Activated CD4-positive, alpha-beta T cell treated with anti-CD3 and anti-CD28 coated beads for 36 hours (primary cell): Measurements from ENCODE around the gene DRG2. TPM values are rescaled to one million over a fixed set of nuclear protein-coding genes. Genes with fewer than 3 reads are reported as not detected.

Source experiments
- ATAC-seq: fragments of 200-7000 bp; cut with Tn5 transposase; one replicate; pipeline ENCODE4 v1.10.0; 2021; ENCODE audit warnings: mild to moderate bottlenecking, moderate library complexity
- CTCF ChIA-PET: fragments of 350-600 bp; sonication (Branson Sonifier 250); formaldehyde crosslinking; loops from one replicate; lab custom pipeline; 2021; ENCODE audit warnings: antibody characterized with exemption; lab: Charles Lee
- POLR2A ChIA-PET: fragments of 350-600 bp; sonication (Branson Sonifier 250); formaldehyde crosslinking; loops from one replicate; lab custom pipeline; 2021; ENCODE audit warnings: antibody characterized with exemption, inconsistent platforms; lab: Charles Lee
- DNase-seq: peaks from one replicate; pipeline ENCODE4 v3.0.0-alpha.2; 2020
- H3K27ac Mint-ChIP-seq: one replicate; pipeline ENCODE4 v1.8.0; 2021; ENCODE audit warnings: mixed read lengths
- H3K27me3 Mint-ChIP-seq: one replicate; pipeline ENCODE4 v1.8.0; 2021; ENCODE audit warnings: mixed read lengths
- H3K36me3 Mint-ChIP-seq: one replicate; pipeline ENCODE4 v1.8.0; 2021; ENCODE audit warnings: low read depth, mixed read lengths
- H3K4me1 Mint-ChIP-seq: one replicate; pipeline ENCODE4 v1.8.0; 2021; ENCODE audit warnings: mixed read lengths
- H3K4me3 Mint-ChIP-seq: one replicate; pipeline ENCODE4 v1.8.0; 2021; ENCODE audit warnings: mild to moderate bottlenecking, moderate library complexity, mixed read lengths
- H3K9me3 Mint-ChIP-seq: one replicate; pipeline ENCODE4 v1.8.0; 2021; ENCODE audit warnings: low read depth, mixed read lengths
- intact Hi-C, 2 experiments: fragments of 100-400 bp; cut with DNase I in 1 of 2; cut with micrococcal nuclease in 1 of 2; formaldehyde crosslinking; loops; one replicate each; pipeline versions ENCODE4 v1.14.2 to v1.15.1; 2022 to 2024; cut with DNase I, micrococcal nuclease
- total RNA-seq, 2 experiments: library from RNA; stranded (reverse); gene quantifications; one replicate each; pipeline ENCODE4 v1.2.3, GENCODE V29; 2021

DRG2 gene, protein sequence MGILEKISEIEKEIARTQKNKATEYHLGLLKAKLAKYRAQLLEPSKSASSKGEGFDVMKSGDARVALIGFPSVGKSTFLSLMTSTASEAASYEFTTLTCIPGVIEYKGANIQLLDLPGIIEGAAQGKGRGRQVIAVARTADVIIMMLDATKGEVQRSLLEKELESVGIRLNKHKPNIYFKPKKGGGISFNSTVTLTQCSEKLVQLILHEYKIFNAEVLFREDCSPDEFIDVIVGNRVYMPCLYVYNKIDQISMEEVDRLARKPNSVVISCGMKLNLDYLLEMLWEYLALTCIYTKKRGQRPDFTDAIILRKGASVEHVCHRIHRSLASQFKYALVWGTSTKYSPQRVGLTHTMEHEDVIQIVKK
- total RNA-seq, result 10 to 100 TPM; 42.5 to 45.6 TPM

DNA sequence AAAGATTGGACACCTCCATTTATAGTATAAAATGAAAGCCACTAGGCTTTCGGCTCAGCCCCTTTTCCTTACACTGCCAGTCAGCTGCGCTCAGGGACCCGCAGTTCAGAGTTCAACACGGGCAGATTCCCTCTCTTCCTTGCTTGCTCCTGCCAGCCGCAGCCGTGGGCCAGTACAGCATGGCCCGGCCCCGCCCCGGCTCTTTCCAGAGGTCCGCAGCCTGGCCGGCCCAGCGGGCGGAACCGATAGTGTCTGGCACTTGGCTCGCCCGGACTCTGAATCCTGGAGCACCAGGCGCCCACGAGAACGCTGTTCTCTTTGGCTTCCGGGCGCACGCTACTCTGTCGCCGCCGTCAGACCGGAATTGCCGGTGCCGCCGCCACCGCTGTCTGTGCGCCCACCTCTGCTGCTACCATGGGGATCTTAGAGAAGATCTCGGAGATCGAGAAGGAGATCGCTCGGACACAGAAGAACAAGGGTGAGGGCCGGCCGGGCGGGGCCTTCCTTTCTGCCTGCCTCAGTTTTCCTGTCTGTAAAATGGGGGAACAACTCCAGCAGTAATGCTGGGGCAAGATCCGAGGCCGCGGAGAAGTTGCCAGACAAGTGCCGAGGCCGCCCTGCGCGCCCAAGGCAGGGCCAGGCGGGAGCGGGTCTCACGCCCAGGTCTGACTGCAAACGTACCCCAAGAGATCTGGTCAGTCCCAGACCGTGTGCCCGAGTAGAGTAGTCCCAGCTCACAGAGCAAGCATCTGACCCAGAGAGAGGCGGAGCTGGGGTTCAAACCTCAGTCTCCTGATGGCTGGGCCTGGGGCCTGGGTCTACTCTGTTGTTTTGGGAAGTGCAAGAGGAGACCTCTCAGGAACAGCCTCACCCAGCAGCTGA, at the start of gene DRG2:
TSS of gene DRG2 (plus strand) at position 339 of the 882 bp plus-strand sequence. CDS start at position 415, 76 bp downstream.
- Mint-ChIP-seq H3K4me3 (peak within 1 kb of the TSS; percentile 99), H3K36me3 (peaks cover 22% of the 10 kb centered on the region), H3K4me1 (peaks cover 22% of the 10 kb centered on the region), H3K9me3 (no peaks in the 10 kb centered on the region), H3K27ac (peak within 1 kb of the TSS; percentile 98), H3K27me3 (no peaks in the 10 kb centered on the region)
- intact Hi-C loops, result loop anchor here (1.0 to 5.0 kb wide), 11 partner anchors 46 to 496 kb away; partner anchors contain the start of genes ALKBH5 (in 2 of the 2), ATPAF2 (in 1 of the 2), DRC3 (in 1 of the 2) and GID4 (in 1 of the 2)
- POLR2A ChIA-PET, result interaction anchor here (0.7 kb wide), 1 partner anchor 117 kb away, joined by 3 read pairs; no protein-coding TSS in a partner anchor
- peak; percentile 93 for DNase-seq
- ATAC-seq, result peak; percentile 90
- CTCF ChIA-PET, result interaction anchor here (0.6 to 1.4 kb wide), 9 partner anchors 10 to 451 kb away, joined by 3 to 5 read pairs (median 3); no protein-coding TSS in a partner anchor

DNA sequence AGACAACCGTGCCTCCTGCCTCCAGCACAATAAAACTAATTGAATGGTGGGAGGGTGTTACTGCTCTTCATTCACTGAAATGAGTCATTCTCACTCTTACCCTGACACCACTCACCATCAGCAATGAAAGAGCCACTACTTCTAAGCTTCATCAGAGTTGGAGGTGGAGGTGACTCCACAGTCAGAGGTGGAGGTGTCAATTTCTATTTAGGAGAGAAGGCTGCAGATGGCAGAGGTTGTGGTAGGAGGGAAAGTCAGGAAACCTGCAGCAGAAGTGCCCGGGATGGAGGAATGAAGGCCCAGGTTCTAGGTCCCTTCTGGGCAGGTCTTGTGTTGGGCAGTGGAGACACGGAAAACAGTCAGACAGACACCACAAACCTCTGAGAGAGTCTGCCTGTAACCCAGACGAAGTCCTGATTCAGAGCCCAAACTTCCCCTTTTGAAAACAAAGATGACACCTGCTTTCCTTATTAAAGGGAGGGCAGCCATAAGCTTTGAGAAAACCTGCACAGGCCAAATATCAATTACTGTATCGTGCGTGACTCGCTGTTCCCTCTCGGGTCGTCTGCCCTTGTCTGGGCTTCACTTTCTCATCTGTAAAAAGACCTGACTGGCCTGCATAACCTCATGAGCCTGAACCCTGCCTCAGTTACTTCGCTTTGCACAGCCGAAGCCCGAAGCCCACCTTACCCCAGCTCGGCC, 49.4 kb upstream of the DRG2 start:
- Mint-ChIP-seq H3K9me3 (no peaks in the 10 kb centered on the region), H3K4me3 (peak overlapping the region; percentile 91), H3K27ac (peak overlapping the region; percentile 92), H3K27me3 (no peaks in the 10 kb centered on the region), H3K36me3 (peaks cover 9% of the 10 kb centered on the region), H3K4me1 (peaks cover 53% of the 10 kb centered on the region)
- POLR2A ChIA-PET, result interaction anchor here (0.7 to 1.0 kb wide), 2 partner anchors 80 to 185 kb away, joined by 3 to 4 read pairs; no protein-coding TSS in a partner anchor
- intact Hi-C loops, result loop anchor here (2.0 kb wide), 6 partner anchors 223 to 561 kb away; partner anchors contain the start of genes MED9 (in 1 of the 2), MIEF2 (in 1 of the 2) and PEMT (in 1 of the 2)
- peak; percentile 50 for DNase-seq
- ATAC-seq, result peak; percentile 56
- CTCF ChIA-PET, result interaction anchor here (0.6 to 1.7 kb wide), 6 partner anchors 9 to 673 kb away, joined by 3 to 6 read pairs (median 3); no protein-coding TSS in a partner anchor

DNA sequence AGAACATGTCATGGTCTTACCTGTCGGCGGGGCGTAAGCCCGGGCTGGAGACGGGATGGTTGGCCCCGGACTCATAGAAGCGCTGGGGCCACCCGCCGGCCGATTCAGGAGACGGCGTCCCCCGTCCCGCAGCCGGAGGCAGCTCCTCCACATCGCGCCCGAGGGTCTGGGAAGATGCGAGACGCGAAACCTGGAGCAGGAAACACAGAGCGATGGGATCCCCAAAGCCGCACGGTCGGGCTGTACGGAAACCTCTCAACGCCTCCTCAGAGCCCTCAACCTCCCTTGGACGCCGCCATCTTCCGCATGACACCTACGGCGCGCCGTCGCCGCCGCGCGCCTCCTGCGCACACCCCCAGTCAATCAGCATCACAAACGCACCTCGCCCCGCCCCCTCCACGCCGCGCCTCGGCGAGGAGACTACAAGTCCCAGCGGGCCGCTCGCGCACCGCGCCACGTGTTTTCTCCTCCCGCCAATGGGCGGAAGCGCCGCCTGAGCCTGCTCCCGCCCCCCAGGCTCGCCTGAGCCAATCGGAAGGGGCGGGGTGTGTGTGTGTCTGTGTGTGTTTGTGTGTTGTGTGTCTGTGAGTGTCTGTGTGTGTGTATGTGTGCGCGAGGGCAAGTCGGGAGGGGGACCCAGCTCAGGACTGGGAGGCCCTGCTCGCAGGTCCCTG, 48.8 kb upstream of the DRG2 start, which contains the start of the genes ATPAF2 and GID4:
TSS of gene ATPAF2 (minus strand) at position 308 of the 674 bp plus-strand sequence. CDS start at position 153, 155 bp downstream.
TSS of gene GID4 (plus strand) at position 548 of the 674 bp plus-strand sequence. CDS start at position 605, 57 bp downstream.
- peak within 1 kb of the TSS; percentile 92 for H3K27ac Mint-ChIP-seq
- POLR2A ChIA-PET, result no interaction called here
- peaks cover 9% of the 10 kb centered on the region for H3K36me3 Mint-ChIP-seq
- CTCF ChIA-PET, result interaction anchor here (0.7 to 1.1 kb wide), 2 partner anchors 151 to 674 kb away, joined by 3 read pairs; no protein-coding TSS in a partner anchor
- peaks cover 49% of the 10 kb centered on the region for H3K4me1 Mint-ChIP-seq
- no peaks in the 10 kb centered on the region for H3K9me3 Mint-ChIP-seq
- intact Hi-C loops, result loop anchor here (1.0 to 2.0 kb wide), 18 partner anchors 48 to 802 kb away; partner anchors contain the start of genes ALKBH5 (in 2 of the 2), DRC3 (in 2 of the 2), PEMT (in 2 of the 2) and TOM1L2 (in 2 of the 2)
- DNase-seq (peak; percentile 100), ATAC-seq (peak; percentile 91)
- H3K27me3 Mint-ChIP-seq, result no peaks in the 10 kb centered on the region
- peak within 1 kb of the TSS; percentile 91 for H3K4me3 Mint-ChIP-seq

DNA sequence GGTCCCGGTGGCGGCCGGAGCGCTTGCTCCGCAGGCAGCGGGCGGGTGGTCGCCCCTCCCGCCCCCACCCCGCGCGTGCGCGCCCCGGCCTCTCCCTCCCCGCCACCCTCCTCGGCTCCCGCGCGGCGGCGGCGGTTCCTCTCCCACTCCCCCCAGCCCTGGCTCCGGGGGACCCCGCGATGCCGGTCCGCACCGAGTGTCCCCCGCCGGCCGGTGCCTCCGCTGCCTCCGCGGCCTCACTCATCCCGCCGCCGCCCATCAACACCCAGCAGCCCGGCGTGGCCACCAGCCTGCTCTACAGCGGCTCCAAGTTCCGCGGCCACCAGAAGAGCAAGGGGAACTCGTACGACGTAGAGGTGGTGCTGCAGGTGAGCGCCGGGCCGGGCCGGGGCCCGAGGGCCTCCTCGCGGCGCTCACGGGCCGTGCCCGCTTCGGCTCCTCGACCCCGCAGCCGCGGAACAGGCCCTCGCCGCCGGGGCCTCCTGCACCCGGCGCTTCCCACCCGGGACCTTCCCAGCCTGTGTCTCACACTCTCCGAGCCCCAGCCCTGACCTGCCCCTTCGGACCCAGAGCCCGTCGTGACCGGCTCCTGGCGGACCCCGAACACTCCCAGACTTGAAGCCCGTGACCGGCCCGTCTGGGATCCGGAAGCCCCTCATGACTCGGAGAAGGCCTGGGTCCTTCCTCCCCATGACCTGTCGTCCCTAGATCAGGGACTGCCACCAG, 48.0 kb upstream of the DRG2 start:
- peak; percentile 4 for ATAC-seq
- CTCF ChIA-PET, result no interaction called here
- peaks cover 49% of the 10 kb centered on the region for H3K4me1 Mint-ChIP-seq
- peaks cover 9% of the 10 kb centered on the region for H3K36me3 Mint-ChIP-seq
- H3K4me3 Mint-ChIP-seq, result peak overlapping the region; percentile 91
- no peak for DNase-seq
- H3K27ac Mint-ChIP-seq, result peak overlapping the region; percentile 92
- no peaks in the 10 kb centered on the region for H3K27me3 Mint-ChIP-seq
- H3K9me3 Mint-ChIP-seq, result no peaks in the 10 kb centered on the region
- POLR2A ChIA-PET, result no interaction called here
- intact Hi-C loops, result loop anchor here (1.0 to 5.0 kb wide), 19 partner anchors 48 to 802 kb away; partner anchors contain the start of genes ALKBH5 (in 2 of the 2), DRC3 (in 2 of the 2), DRG2 (in 2 of the 2) and PEMT (in 2 of the 2)

DNA sequence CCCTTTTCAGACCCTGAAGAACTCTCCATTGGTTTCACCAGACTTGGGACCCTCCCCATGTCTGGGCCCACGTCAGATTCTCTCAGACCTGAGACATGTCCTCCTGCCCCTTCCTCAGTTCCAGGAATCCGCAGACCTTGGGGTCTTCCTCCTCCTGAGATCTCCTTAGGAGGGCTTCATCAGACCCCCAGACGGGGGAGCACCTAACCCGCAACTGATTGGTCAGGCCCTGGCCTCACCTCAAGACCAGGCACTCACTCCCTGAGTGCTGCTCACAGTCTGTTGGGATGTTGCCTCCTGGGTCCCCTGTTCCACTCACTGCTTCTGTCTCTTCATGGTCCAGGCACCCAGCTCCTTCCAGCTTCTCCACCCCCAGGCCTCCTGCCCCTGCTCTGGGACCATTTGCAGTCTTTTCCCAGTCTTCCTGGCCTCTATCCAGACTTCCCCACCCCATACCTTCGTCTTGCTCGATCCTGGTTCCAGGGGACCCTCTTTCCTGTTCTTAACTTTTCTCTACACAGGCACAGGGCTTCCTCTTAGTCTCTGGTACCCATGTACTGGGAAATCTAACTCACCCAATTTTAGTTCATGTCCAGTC, 47.4 kb upstream of the DRG2 start:
- intact Hi-C loops, result loop anchor here in 1 of 2 experiments (5.0 kb wide), 1 partner anchor 47 kb away; the partner anchor contains the start of gene DRG2
- CTCF ChIA-PET, result no interaction called here
- peaks cover 9% of the 10 kb centered on the region for H3K36me3 Mint-ChIP-seq
- DNase-seq, result no peak
- ATAC-seq, result no peak
- no peaks in the 10 kb centered on the region for H3K27me3 Mint-ChIP-seq
- H3K4me1 Mint-ChIP-seq, result peaks cover 49% of the 10 kb centered on the region
- no peaks in the 10 kb centered on the region for H3K9me3 Mint-ChIP-seq
- POLR2A ChIA-PET, result no interaction called here
- peak overlapping the region; percentile 76 for H3K27ac Mint-ChIP-seq
- peak overlapping the region; percentile 91 for H3K4me3 Mint-ChIP-seq

DNA sequence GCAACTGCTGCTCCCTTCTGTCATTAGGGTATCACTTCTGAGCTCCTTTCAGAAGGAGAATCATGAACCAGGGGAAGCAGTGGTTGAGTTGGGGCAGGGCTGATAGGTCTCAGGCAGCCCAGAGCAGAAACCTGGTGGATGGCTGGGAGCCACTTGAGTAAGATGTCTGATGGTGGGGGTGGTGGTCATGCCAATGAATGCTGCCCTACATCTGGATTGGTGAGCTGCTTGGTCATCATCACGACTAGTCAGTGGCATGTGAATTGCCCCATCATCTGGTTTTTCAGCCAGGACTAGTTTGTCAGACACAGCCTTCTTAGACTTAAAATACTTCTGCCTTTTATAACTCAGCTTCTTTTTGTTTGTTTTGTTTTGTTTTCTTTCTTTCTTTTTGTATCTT, 46.0 kb upstream of the DRG2 start:
- H3K4me1 Mint-ChIP-seq, result peaks cover 42% of the 10 kb centered on the region
- no peak for ATAC-seq
- ChIA-PET POLR2A (no interaction called here), CTCF (no interaction called here)
- H3K4me3 Mint-ChIP-seq, result no peak overlapping the region
- H3K27me3 Mint-ChIP-seq, result no peaks in the 10 kb centered on the region
- no peak overlapping the region for H3K27ac Mint-ChIP-seq
- intact Hi-C loops, result loop anchor here in 1 of 2 experiments (5.0 kb wide), 1 partner anchor 46 kb away; the partner anchor contains the start of gene DRG2
- no peaks in the 10 kb centered on the region for H3K9me3 Mint-ChIP-seq
- H3K36me3 Mint-ChIP-seq, result peaks cover 9% of the 10 kb centered on the region
- no peak for DNase-seq

DNA sequence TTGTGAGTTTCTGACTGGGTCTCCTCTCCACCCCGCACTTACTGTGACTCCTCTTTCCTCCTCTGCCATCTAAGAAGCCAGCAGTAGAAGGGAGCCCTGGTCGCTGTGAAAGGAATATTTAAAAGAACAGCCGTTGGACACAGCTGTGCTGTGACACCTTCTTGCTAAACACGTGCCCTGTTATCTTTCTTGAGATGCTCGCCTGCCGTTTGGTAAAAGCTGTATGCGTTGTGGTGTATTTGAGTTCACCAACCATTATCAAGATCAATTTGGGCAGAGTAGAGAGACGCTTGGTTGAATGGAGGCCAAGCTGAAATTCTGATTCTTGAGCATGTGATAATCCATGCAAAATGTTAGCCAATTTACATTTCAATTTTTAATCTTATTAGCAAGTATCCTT, 44.8 kb upstream of the DRG2 start:
- intact Hi-C loops, result loop anchor here in 1 of 2 experiments (5.0 kb wide), 1 partner anchor 44 kb away; the partner anchor contains the start of gene DRG2
- ATAC-seq (no peak), DNase-seq (no peak)
- Mint-ChIP-seq H3K4me1 (peaks cover 35% of the 10 kb centered on the region), H3K27me3 (no peaks in the 10 kb centered on the region), H3K27ac (no peak overlapping the region), H3K4me3 (no peak overlapping the region), H3K9me3 (no peaks in the 10 kb centered on the region), H3K36me3 (peaks cover 13% of the 10 kb centered on the region)
- CTCF ChIA-PET, result interaction anchor here (0.8 to 1.1 kb wide), 2 partner anchors 46 to 124 kb away, joined by 3 read pairs; no protein-coding TSS in a partner anchor
- POLR2A ChIA-PET, result no interaction called here

DNA sequence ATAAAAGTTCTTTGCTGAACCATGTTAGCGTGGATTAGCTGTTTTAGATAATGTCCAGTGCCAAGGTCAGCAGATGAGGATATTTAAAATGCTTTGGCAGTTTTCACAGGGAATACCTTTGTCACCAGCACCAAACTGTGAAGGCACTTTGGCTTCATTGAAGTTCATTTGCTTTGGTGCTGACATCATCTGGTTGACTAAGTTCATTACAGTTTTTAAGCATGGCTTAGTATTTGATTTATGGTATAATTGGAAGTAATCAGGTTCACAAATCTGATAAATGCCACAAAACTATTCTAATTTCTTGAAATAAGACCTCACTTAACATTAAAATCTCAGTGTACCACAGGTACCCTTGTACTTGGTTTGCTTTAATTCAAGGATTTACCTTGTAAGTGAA, 44.3 kb upstream of the DRG2 start:
- Mint-ChIP-seq H3K4me1 (peaks cover 31% of the 10 kb centered on the region), H3K27me3 (no peaks in the 10 kb centered on the region), H3K4me3 (no peak overlapping the region), H3K27ac (no peak overlapping the region), H3K9me3 (no peaks in the 10 kb centered on the region), H3K36me3 (peaks cover 13% of the 10 kb centered on the region)
- DNase-seq (no peak), ATAC-seq (no peak)
- ChIA-PET CTCF (interaction anchor here (0.8 to 1.1 kb wide), 2 partner anchors 45 to 124 kb away, joined by 3 read pairs; no protein-coding TSS in a partner anchor), POLR2A (no interaction called here)
- intact Hi-C loops, result loop anchor here in 1 of 2 experiments (5.0 kb wide), 1 partner anchor 44 kb away; the partner anchor contains the start of gene DRG2

DNA sequence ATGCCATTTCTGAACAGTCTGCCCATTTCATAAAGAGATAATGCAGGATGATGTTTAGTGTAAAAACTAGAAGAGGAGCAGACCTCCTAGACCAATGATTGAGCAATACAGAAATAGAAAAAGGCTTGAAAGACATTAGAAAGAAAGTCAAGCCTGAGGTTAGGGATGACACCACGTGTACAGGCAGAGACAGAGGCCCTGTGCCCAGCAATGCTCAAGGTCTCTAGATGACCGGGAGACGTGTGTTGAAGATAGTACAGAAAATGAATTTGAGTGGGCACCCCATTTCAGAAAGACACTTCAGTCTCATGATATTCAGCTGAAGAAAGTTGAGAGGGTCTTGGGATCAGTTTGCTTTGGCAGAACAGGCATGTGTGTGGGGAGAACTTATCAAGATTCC, 43.1 kb upstream of the DRG2 start:
- Mint-ChIP-seq H3K36me3 (peaks cover 10% of the 10 kb centered on the region), H3K27me3 (no peaks in the 10 kb centered on the region), H3K4me1 (peaks cover 28% of the 10 kb centered on the region), H3K27ac (no peak overlapping the region), H3K9me3 (no peaks in the 10 kb centered on the region), H3K4me3 (no peak overlapping the region)
- intact Hi-C loops, result loop anchor here (1.0 to 5.0 kb wide), 2 partner anchors 41 to 43 kb away; partner anchors contain the start of gene DRG2 (in 1 of the 2)
- ChIA-PET CTCF (no interaction called here), POLR2A (no interaction called here)
- no peak for ATAC-seq
- no peak for DNase-seq
